ENCODE measurements around the gene STK32B. TPM values are rescaled to one million over a fixed set of nuclear protein-coding genes. Genes with fewer than 3 reads are reported as not detected.
"Not testable (repeated sequence)": the region's sequence is repeated elsewhere in the genome, so short reads cannot be mapped to it uniquely, and the experiment has no call there.

The STK32B gene
- total RNA-seq, 1 donor from 2014 or later: 25.9 TPM

GRCh38 chr4:5398056-5398455, 346.8 kb downstream of the STK32B start:
- DNase-seq: no peak

- DNase-seq: no peak
Measured at GRCh38 chr4:5399124-5399523, 347.8 kb downstream of the STK32B start.

- no peak for DNase-seq
Measured at GRCh38 chr4:5399790-5400421, 348.6 kb downstream of the STK32B start.

- DNase-seq: no peak
Measured at GRCh38 chr4:5403746-5404497, 352.6 kb downstream of the STK32B start.

GRCh38 chr4:5409237-5409636, 358.0 kb downstream of the STK32B start:
- DNase-seq: no peak

- DNase-seq: no peak
Measured at GRCh38 chr4:5409972-5410618, 358.8 kb downstream of the STK32B start.

GRCh38 chr4:5412296-5412695, 361.0 kb downstream of the STK32B start:
- DNase-seq: no peak

- no peak for DNase-seq
Measured at GRCh38 chr4:5412751-5413150, 361.5 kb downstream of the STK32B start.

- DNase-seq: no peak
Measured at GRCh38 chr4:5416637-5417036, 365.4 kb downstream of the STK32B start.

- DNase-seq: no peak
Measured at GRCh38 chr4:5420266-5420665, 369.0 kb downstream of the STK32B start.

GRCh38 chr4:5421416-5421815, 370.1 kb downstream of the STK32B start:
- DNase-seq: no peak

GRCh38 chr4:5422195-5422594, 370.9 kb downstream of the STK32B start:
- no peak for DNase-seq

- DNase-seq: no peak
Measured at GRCh38 chr4:5423670-5424069, 372.4 kb downstream of the STK32B start.

- DNase-seq: no peak
Measured at GRCh38 chr4:5424211-5424610, 372.9 kb downstream of the STK32B start.

GRCh38 chr4:5424901-5425300, 373.6 kb downstream of the STK32B start:
- no peak for DNase-seq

- no peak for DNase-seq
Measured at GRCh38 chr4:5429747-5430146, 378.5 kb downstream of the STK32B start.

GRCh38 chr4:5433196-5433595, 381.9 kb downstream of the STK32B start:
- no peak for DNase-seq

- DNase-seq: no peak
Measured at GRCh38 chr4:5435201-5435600, 383.9 kb downstream of the STK32B start.

- no peak for DNase-seq
Measured at GRCh38 chr4:5435823-5436222, 384.5 kb downstream of the STK32B start.

GRCh38 chr4:5443976-5444802, 392.9 kb downstream of the STK32B start:
- DNase-seq: not testable (repeated sequence)

- no peak for DNase-seq
Measured at GRCh38 chr4:5444918-5445517, 393.7 kb downstream of the STK32B start.

- no peak for DNase-seq
Measured at GRCh38 chr4:5446595-5447226, 395.4 kb downstream of the STK32B start.
